Measurements from ENCODE around the gene SOCS4.

SOCS4 gene

GRCh38 chr14:55051165-55051422, 24.1 kb downstream of the SOCS4 start:
- no peak for TF ChIP-seq CTCF (IDR thresholded peaks at IDR 0.05; ENCODE audit: extremely low read depth, insufficient read depth, missing control alignments)
- in situ Hi-C loops (cut with MboI; ENCODE audit: low pct_unique_long_range_greater_than_20kb, low sequenced_read_pairs, unreplicated experiment), result no loop called here

GRCh38 chr14:55051423-55052268, 24.6 kb downstream of the SOCS4 start, which contains the start of gene MAPK1IP1L:
TSS of gene MAPK1IP1L (plus strand) at chr14:55051647. CDS start at chr14:55061684, 10,037 bp downstream.
- peak; percentile 97 for DNase-seq (ENCODE audit: low spot score)
- in situ Hi-C loops (cut with MboI; ENCODE audit: low pct_unique_long_range_greater_than_20kb, low sequenced_read_pairs, unreplicated experiment), result no loop called here
- TF ChIP-seq CTCF (IDR thresholded peaks at IDR 0.05; ENCODE audit: extremely low read depth, insufficient read depth, missing control alignments), result peak; percentile 99

More at GRCh38 chr14:55051165-55051422, 24.1 kb downstream of the SOCS4 start:
- DNase-seq (ENCODE audit: low spot score), result no peak

DNA sequence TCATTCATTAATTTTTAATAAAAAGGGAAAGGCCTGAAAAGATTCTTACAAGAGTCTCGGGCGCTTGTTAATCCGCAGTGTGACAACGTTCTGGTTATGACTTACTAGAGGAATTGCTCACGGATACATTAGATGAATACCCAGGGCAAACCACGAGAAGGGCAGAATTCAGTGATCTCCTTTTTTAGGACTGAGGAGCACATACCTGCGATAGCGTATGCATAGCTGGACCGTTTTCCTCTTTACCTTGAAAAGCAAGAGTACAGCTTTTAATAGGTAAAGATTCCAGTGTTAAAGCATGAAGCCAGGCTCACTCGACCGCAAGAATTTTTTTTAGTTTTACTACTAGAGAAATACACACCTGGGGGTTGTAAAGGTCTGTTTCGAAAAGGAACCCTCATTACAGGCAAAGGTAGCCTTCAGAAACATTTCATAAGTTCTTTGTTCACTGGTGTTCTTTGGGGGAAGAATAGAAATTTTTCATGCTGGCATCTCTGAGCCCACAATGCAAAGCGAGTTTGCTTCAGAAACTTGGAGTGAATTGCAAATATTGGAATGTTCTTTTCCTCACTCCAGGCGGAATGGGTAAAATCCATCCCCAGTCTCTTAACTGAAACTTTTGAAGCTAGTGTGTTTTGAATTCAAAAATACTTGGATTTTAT, 25.4 kb downstream of the SOCS4 start:
- DNase-seq (ENCODE audit: low spot score), result peak; percentile 48
- in situ Hi-C loops (cut with MboI; ENCODE audit: low pct_unique_long_range_greater_than_20kb, low sequenced_read_pairs, unreplicated experiment), result no loop called here
- no peak for TF ChIP-seq CTCF (IDR thresholded peaks at IDR 0.05; ENCODE audit: extremely low read depth, insufficient read depth, missing control alignments)

DNA sequence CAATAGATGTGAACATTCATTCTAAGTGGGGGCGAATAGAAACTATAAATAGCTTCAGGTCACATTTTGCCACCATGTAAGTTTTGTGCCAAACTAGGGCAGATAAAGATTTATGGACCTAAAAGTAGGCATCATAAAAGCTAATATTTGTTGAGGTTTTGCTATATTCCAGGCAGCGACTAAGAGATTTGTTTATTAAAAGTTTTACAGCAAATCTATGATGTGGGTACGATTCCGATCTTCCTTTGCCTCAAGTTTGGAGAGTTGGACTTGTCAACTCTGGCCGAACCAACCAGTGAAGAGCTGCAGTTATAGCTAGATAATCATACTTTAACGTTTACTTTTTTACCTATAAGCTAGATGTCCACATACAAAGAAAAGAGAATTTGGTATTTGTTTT, 26.0 kb downstream of the SOCS4 start:
- in situ Hi-C loops (cut with MboI; ENCODE audit: low pct_unique_long_range_greater_than_20kb, low sequenced_read_pairs, unreplicated experiment), result no loop called here
- no peak for TF ChIP-seq CTCF (IDR thresholded peaks at IDR 0.05; ENCODE audit: extremely low read depth, insufficient read depth, missing control alignments)
- no peak for DNase-seq (ENCODE audit: low spot score)

DNA sequence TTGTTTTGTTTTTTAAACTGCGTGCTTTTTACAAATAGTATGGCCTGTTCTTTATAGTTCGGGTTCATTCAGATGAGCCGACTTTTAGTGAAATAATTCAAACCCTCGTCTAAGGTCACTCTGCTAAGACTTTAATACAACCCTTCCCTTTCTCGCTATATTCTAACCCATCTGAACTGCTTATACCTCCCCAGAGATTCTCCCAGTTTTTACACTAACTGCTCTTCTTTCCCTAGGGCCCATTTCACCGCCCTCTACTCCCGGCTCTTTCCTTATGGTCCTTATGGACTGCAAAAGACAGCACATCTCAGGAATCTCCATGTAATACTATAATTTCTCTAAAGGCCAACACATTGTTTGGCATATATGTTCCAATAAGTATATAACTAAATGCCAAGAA, 26.5 kb downstream of the SOCS4 start:
- no peak for TF ChIP-seq CTCF (IDR thresholded peaks at IDR 0.05; ENCODE audit: extremely low read depth, insufficient read depth, missing control alignments)
- in situ Hi-C loops (cut with MboI; ENCODE audit: low pct_unique_long_range_greater_than_20kb, low sequenced_read_pairs, unreplicated experiment), result no loop called here
- DNase-seq (ENCODE audit: low spot score), result no peak

DNA sequence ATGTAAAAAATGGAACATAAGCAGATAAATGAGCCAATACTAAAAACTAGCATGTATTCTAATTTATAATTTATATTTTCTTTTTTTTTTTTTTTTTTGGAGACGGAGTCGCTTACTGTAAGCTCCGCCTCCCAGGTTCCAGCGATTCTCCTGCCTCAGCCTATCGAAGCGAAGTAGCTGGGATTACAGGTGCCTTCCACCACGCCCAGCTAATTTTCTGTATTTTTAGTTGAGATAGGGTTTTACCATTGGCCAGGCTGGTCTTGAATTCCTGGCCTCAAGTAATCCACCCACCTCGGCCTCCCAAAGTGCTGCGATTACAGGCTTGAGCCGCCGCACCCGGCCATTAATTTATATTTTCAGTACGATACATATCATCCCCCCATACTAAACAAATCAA, 27.1 kb downstream of the SOCS4 start:
- DNase-seq (ENCODE audit: low spot score), result no peak
- in situ Hi-C loops (cut with MboI; ENCODE audit: low pct_unique_long_range_greater_than_20kb, low sequenced_read_pairs, unreplicated experiment), result no loop called here
- TF ChIP-seq CTCF (IDR thresholded peaks at IDR 0.05; ENCODE audit: extremely low read depth, insufficient read depth, missing control alignments), result no peak

Measured in GM13977 (cell line).